Measurements from ENCODE around the gene SLC44A3.

SLC44A3 gene

GRCh38 chr1:94864821-94865220 lies 44.7 kb downstream of the SLC44A3 start:
- no peak for DNase-seq (ENCODE audit: extremely low read depth, insufficient read length)
- Histone ChIP-seq H3K4me3 (replicated peaks; ENCODE audit: low read depth, low read length) (no peak overlapping the region), H3K36me3 (ENCODE audit: control insufficient read depth, insufficient read depth, low read length) (no peaks in the 10 kb centered on the region), H3K27me3 (replicated peaks; ENCODE audit: control insufficient read depth, insufficient read depth, low read length) (no peaks in the 10 kb centered on the region; the same call in 1 of the 2 replicates)
- TF ChIP-seq CTCF (IDR thresholded peaks at IDR 0.05; ENCODE audit: insufficient read depth, low read length, poor library complexity, severe bottlenecking) = no peak

GRCh38 chr1:94865360-94865759 lies 45.2 kb downstream of the SLC44A3 start:
- Histone ChIP-seq H3K4me3 (replicated peaks; ENCODE audit: low read depth, low read length) (no peak overlapping the region), H3K27me3 (replicated peaks; ENCODE audit: control insufficient read depth, insufficient read depth, low read length) (no peaks in the 10 kb centered on the region; the same call in 1 of the 2 replicates)
- TF ChIP-seq CTCF (IDR thresholded peaks at IDR 0.05; ENCODE audit: insufficient read depth, low read length, poor library complexity, severe bottlenecking) = no peak

GRCh38 chr1:94866164-94866807 lies 46.1 kb downstream of the SLC44A3 start:
- Histone ChIP-seq H3K36me3 (ENCODE audit: control insufficient read depth, insufficient read depth, low read length) (no peaks in the 10 kb centered on the region), H3K4me3 (replicated peaks; ENCODE audit: low read depth, low read length) (no peak overlapping the region), H3K27me3 (replicated peaks; ENCODE audit: control insufficient read depth, insufficient read depth, low read length) (no peaks in the 10 kb centered on the region; the same call in 1 of the 2 replicates)
- DNase-seq (ENCODE audit: extremely low read depth, insufficient read length) = no peak
- no peak for TF ChIP-seq CTCF (IDR thresholded peaks at IDR 0.05; ENCODE audit: insufficient read depth, low read length, poor library complexity, severe bottlenecking)

More at GRCh38 chr1:94865360-94865759, 45.2 kb downstream of the SLC44A3 start:
- no peaks in the 10 kb centered on the region for H3K36me3 ChIP-seq (ENCODE audit: control insufficient read depth, insufficient read depth, low read length)
- no peak for DNase-seq (ENCODE audit: extremely low read depth, insufficient read length)

- no peak overlapping the region for H3K4me3 ChIP-seq (replicated peaks; ENCODE audit: low read depth, low read length)
- no peaks in the 10 kb centered on the region for H3K36me3 ChIP-seq (ENCODE audit: control insufficient read depth, insufficient read depth, low read length)
- H3K27me3 ChIP-seq (replicated peaks; ENCODE audit: control insufficient read depth, insufficient read depth, low read length) = no peaks in the 10 kb centered on the region
- DNase-seq (ENCODE audit: extremely low read depth, insufficient read length) = no peak
- TF ChIP-seq CTCF (IDR thresholded peaks at IDR 0.05; ENCODE audit: insufficient read depth, low read length, poor library complexity, severe bottlenecking) = no peak
Observed at GRCh38 chr1:94871031-94871430, 50.9 kb downstream of the SLC44A3 start.

GRCh38 chr1:94872771-94873495 lies 52.8 kb downstream of the SLC44A3 start:
- Histone ChIP-seq H3K4me3 (replicated peaks; ENCODE audit: low read depth, low read length) (no peak overlapping the region), H3K36me3 (ENCODE audit: control insufficient read depth, insufficient read depth, low read length) (no peaks in the 10 kb centered on the region), H3K27me3 (replicated peaks; ENCODE audit: control insufficient read depth, insufficient read depth, low read length) (no peaks in the 10 kb centered on the region)
- DNase-seq (ENCODE audit: extremely low read depth, insufficient read length) = no peak
- TF ChIP-seq CTCF (IDR thresholded peaks at IDR 0.05; ENCODE audit: insufficient read depth, low read length, poor library complexity, severe bottlenecking) = no peak

All from GM06990 (cell line).